GOT3 (cell line): ENCODE measurements around the gene SRGAP2C.
"Not testable (repeated sequence)": the region's sequence is repeated elsewhere in the genome, so short reads cannot be mapped to it uniquely, and the experiment has no call there.

ENCODE experiments used
- DNase-seq: peaks from one replicate; lab custom pipeline; 2025; ENCODE audit warnings: mixed read lengths; lab: John Stamatoyannopoulos, UW

The SRGAP2C gene

GRCh38 chr1:121337958-121338357 lies 153.2 kb downstream of the SRGAP2C start:
- DNase-seq, result not testable (repeated sequence)

GRCh38 chr1:121339611-121340010 lies 154.8 kb downstream of the SRGAP2C start:
- not testable (repeated sequence) for DNase-seq

GRCh38 chr1:121343311-121343906 lies 158.6 kb downstream of the SRGAP2C start:
- not testable (repeated sequence) for DNase-seq

GRCh38 chr1:121344355-121344754 lies 159.6 kb downstream of the SRGAP2C start:
- DNase-seq, result not testable (repeated sequence)

GRCh38 chr1:121346654-121347053 lies 161.9 kb downstream of the SRGAP2C start:
- not testable (repeated sequence) for DNase-seq

- DNase-seq, result not testable (repeated sequence)
Measured at GRCh38 chr1:121347476-121347875, 162.7 kb downstream of the SRGAP2C start.

- DNase-seq, result not testable (repeated sequence)
Measured at GRCh38 chr1:121348115-121348514, 163.3 kb downstream of the SRGAP2C start.

- DNase-seq, result not testable (repeated sequence)
Measured at GRCh38 chr1:121349332-121349967, 164.7 kb downstream of the SRGAP2C start.

- DNase-seq, result not testable (repeated sequence)
Measured at GRCh38 chr1:121355711-121356420, 171.1 kb downstream of the SRGAP2C start.

- not testable (repeated sequence) for DNase-seq
Measured at GRCh38 chr1:121356819-121357218, 172.0 kb downstream of the SRGAP2C start.

GRCh38 chr1:121360531-121360930 lies 175.8 kb downstream of the SRGAP2C start:
- DNase-seq, result not testable (repeated sequence)

GRCh38 chr1:121361451-121362233 lies 176.9 kb downstream of the SRGAP2C start:
- not testable (repeated sequence) for DNase-seq

- DNase-seq, result not testable (repeated sequence)
Measured at GRCh38 chr1:121362234-121362883, 177.6 kb downstream of the SRGAP2C start.

- not testable (repeated sequence) for DNase-seq
Measured at GRCh38 chr1:121365316-121365715, 180.5 kb downstream of the SRGAP2C start.

- DNase-seq, result not testable (repeated sequence)
Measured at GRCh38 chr1:121365723-121366122, 180.9 kb downstream of the SRGAP2C start.

- not testable (repeated sequence) for DNase-seq
Measured at GRCh38 chr1:121366171-121366570, 181.4 kb downstream of the SRGAP2C start.

GRCh38 chr1:121368910-121369309 lies 184.1 kb downstream of the SRGAP2C start:
- DNase-seq, result not testable (repeated sequence)

GRCh38 chr1:121369959-121370358 lies 185.2 kb downstream of the SRGAP2C start:
- not testable (repeated sequence) for DNase-seq

- DNase-seq, result not testable (repeated sequence)
Measured at GRCh38 chr1:121374851-121375367, 190.1 kb downstream of the SRGAP2C start.

- not testable (repeated sequence) for DNase-seq
Measured at GRCh38 chr1:121376986-121377385, 192.2 kb downstream of the SRGAP2C start.

GRCh38 chr1:121378757-121379156 lies 194.0 kb downstream of the SRGAP2C start:
- DNase-seq, result not testable (repeated sequence)
